Measurements from ENCODE around the gene CLEC12A. TPM values are rescaled to one million over a fixed set of nuclear protein-coding genes. Genes with fewer than 3 reads are reported as not detected.

Gene CLEC12A
- total RNA-seq, 1 experiment from 2014 or later: not detected

DNA sequence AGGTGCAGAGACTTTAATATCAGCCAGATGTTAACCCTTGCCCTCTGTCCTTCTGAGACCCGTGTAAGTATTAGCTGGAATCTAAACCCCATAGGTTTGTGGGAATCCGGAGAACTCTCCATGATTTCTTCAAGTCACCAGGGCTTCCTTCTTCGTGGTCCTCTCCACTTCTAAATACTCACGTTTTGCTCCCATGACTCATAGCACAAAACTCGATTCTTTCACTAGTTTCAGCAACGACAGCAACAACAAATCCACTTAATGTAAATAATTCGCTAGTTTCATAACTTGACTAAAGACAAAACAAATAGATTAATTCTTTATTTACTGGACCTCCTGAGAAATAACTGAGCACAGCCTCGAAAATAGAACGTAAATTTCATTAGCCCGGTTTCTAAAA, 34.6 kb upstream of the CLEC12A start:
- Histone ChIP-seq H3K4me1 (ENCODE audit: insufficient read depth, low read length) (0 out of 2 replicates have a peak, but pooled peaks cover 5% of the 10 kb centered on the region), H3K9ac (ENCODE audit: low read length) (no peak overlapping the region), H3K27ac (ENCODE audit: low read length) (no peak overlapping the region), H3K9me3 (ENCODE audit: low read length) (no peaks in the 10 kb centered on the region), H4K20me1 (ENCODE audit: low read length) (no peaks in the 10 kb centered on the region), H3K27me3 (ENCODE audit: low read length) (peaks cover 4% of the 10 kb centered on the region), H3K4me2 (ENCODE audit: low read length) (no peak overlapping the region), H2AFZ (ENCODE audit: low read length) (no peak overlapping the region), H3K4me3 (ENCODE audit: low read length) (no peak overlapping the region), H3K36me3 (ENCODE audit: low read depth, low read length) (no peaks in the 10 kb centered on the region), H3F3A (ENCODE audit: low read length, unreplicated experiment) (no peaks in the 10 kb centered on the region), H3K79me2 (ENCODE audit: low read length) (no peaks in the 10 kb centered on the region), H3K9me2 (replicated peaks; ENCODE audit: low read length) (no peaks in the 10 kb centered on the region)
- BruUV-seq (replicated peaks): no TSS peak
- intact Hi-C loops (cut with micrococcal nuclease): no loop called here
- TF ChIP-seq EZH2phosphoT487 (IDR thresholded peaks at IDR 0.05; ENCODE audit: borderline replicate concordance, low read length) (no peak), EZH2 (IDR thresholded peaks at IDR 0.05; ENCODE audit: low read length, unreplicated experiment) (no peak)
- TF ChIP-seq, protein P1, sequence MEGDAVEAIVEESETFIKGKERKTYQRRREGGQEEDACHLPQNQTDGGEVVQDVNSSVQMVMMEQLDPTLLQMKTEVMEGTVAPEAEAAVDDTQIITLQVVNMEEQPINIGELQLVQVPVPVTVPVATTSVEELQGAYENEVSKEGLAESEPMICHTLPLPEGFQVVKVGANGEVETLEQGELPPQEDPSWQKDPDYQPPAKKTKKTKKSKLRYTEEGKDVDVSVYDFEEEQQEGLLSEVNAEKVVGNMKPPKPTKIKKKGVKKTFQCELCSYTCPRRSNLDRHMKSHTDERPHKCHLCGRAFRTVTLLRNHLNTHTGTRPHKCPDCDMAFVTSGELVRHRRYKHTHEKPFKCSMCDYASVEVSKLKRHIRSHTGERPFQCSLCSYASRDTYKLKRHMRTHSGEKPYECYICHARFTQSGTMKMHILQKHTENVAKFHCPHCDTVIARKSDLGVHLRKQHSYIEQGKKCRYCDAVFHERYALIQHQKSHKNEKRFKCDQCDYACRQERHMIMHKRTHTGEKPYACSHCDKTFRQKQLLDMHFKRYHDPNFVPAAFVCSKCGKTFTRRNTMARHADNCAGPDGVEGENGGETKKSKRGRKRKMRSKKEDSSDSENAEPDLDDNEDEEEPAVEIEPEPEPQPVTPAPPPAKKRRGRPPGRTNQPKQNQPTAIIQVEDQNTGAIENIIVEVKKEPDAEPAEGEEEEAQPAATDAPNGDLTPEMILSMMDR (conservative IDR thresholded peaks at IDR 0.05; ENCODE audit: low read depth, low read length): no peak
- no peak for ATAC-seq
- DNase-seq: no peak
- ChIA-PET POLR2A (ENCODE audit: unreplicated experiment) (no interaction called here), CTCF (no interaction called here)

DNA sequence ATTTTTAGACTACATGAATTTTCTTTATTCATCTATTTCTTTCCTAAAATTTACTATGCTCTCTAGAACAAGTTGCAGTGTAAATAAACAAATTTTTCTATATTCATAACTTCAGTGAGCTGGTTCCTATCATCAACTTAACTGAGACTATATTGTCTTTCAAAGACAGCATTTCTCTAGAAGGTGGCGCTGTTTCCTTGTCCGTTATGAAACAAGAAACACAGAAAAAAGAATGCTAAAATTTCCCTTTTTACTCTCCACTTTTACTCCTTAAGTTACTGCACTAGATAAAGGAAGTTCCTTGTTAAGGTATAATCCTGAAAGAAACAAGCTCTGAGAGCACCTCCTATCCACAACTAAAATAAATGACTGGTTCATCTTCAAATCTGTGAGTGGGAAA, 30.8 kb upstream of the CLEC12A start:
- Histone ChIP-seq H3F3A (ENCODE audit: low read length, unreplicated experiment) (no peaks in the 10 kb centered on the region), H3K4me3 (ENCODE audit: low read length) (no peak overlapping the region), H2AFZ (ENCODE audit: low read length) (no peak overlapping the region), H3K27ac (ENCODE audit: low read length) (no peak overlapping the region), H3K36me3 (ENCODE audit: low read depth, low read length) (no peaks in the 10 kb centered on the region), H4K20me1 (ENCODE audit: low read length) (no peaks in the 10 kb centered on the region), H3K9me3 (ENCODE audit: low read length) (no peaks in the 10 kb centered on the region), H3K9ac (ENCODE audit: low read length) (no peak overlapping the region), H3K27me3 (ENCODE audit: low read length) (peaks cover 19% of the 10 kb centered on the region), H3K79me2 (ENCODE audit: low read length) (no peaks in the 10 kb centered on the region), H3K9me2 (replicated peaks; ENCODE audit: low read length) (no peaks in the 10 kb centered on the region), H3K4me1 (ENCODE audit: insufficient read depth, low read length) (no peaks in the 10 kb centered on the region), H3K4me2 (ENCODE audit: low read length) (no peak overlapping the region)
- CTCF ChIA-PET: interaction anchor here (0.8 to 1.3 kb wide), 2 partner anchors 70 to 173 kb away, joined by 3 to 11 read pairs; partner anchors contain the start of gene CLEC12B
- no TSS peak for BruUV-seq (replicated peaks)
- DNase-seq: peak; percentile 35
- no peak for ATAC-seq
- POLR2A ChIA-PET (ENCODE audit: unreplicated experiment): interaction anchor here (0.6 kb wide), 1 partner anchor 746 kb away, joined by 4 read pairs; no protein-coding TSS in a partner anchor
- TF ChIP-seq, protein P1 (conservative IDR thresholded peaks at IDR 0.05; ENCODE audit: low read depth, low read length): peak; percentile 71
- TF ChIP-seq EZH2 (IDR thresholded peaks at IDR 0.05; ENCODE audit: low read length, unreplicated experiment) (no peak), EZH2phosphoT487 (IDR thresholded peaks at IDR 0.05; ENCODE audit: borderline replicate concordance, low read length) (no peak)
- intact Hi-C loops (cut with micrococcal nuclease): loop anchor here (5.0 to 10.0 kb wide), 2 partner anchors 64 to 202 kb away; no protein-coding TSS in a partner anchor

DNA sequence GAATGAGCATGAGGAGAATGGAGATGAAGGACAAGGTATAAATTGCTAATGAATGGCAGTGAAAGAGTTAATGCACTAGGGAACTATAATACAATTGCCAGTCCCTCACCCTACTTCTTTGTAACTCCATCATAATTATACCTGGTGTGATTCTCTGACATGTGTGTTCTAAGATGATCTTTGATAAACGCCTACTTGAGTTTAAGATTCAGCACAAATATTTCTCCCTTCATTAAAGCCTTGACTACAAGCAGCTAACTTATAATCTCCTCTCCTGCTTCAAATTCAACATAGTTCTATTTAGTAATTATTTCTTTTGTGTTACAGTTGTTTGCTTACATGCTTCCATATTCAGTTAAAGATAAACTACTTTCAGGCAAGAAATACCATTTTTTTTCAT, 29.4 kb upstream of the CLEC12A start:
- Histone ChIP-seq H3K9ac (ENCODE audit: low read length) (no peak overlapping the region), H3K9me3 (ENCODE audit: low read length) (no peaks in the 10 kb centered on the region), H3K4me3 (ENCODE audit: low read length) (no peak overlapping the region), H3K27me3 (ENCODE audit: low read length) (peaks cover 19% of the 10 kb centered on the region), H3K4me1 (ENCODE audit: insufficient read depth, low read length) (no peaks in the 10 kb centered on the region), H3F3A (ENCODE audit: low read length, unreplicated experiment) (no peaks in the 10 kb centered on the region), H3K79me2 (ENCODE audit: low read length) (no peaks in the 10 kb centered on the region), H3K36me3 (ENCODE audit: low read depth, low read length) (no peaks in the 10 kb centered on the region), H2AFZ (ENCODE audit: low read length) (no peak overlapping the region), H4K20me1 (ENCODE audit: low read length) (no peaks in the 10 kb centered on the region), H3K4me2 (ENCODE audit: low read length) (no peak overlapping the region), H3K9me2 (replicated peaks; ENCODE audit: low read length) (no peaks in the 10 kb centered on the region), H3K27ac (ENCODE audit: low read length) (no peak overlapping the region)
- TF ChIP-seq, protein P1 (conservative IDR thresholded peaks at IDR 0.05; ENCODE audit: low read depth, low read length): no peak
- no peak for TF ChIP-seq EZH2phosphoT487 (IDR thresholded peaks at IDR 0.05; ENCODE audit: borderline replicate concordance, low read length)
- no peak for TF ChIP-seq EZH2 (IDR thresholded peaks at IDR 0.05; ENCODE audit: low read length, unreplicated experiment)
- DNase-seq (no peak), ATAC-seq (no peak)
- BruUV-seq (replicated peaks): no TSS peak
- ChIA-PET POLR2A (ENCODE audit: unreplicated experiment) (no interaction called here), CTCF (no interaction called here)
- intact Hi-C loops (cut with micrococcal nuclease): loop anchor here (5.0 to 10.0 kb wide), 2 partner anchors 63 to 200 kb away; no protein-coding TSS in a partner anchor

Measured in PC-3 (cell line).